SU-DHL-6 (cell line): ENCODE data around the gene ZC2HC1B.

ENCODE experiments used
- H2AFZ ChIP-seq: fragments of 200-600 bp; sonication (generic); 2 replicates; pipeline ENCODE4 v1.6.1; 2014; ENCODE audit warnings: low read depth, mild to moderate bottlenecking, moderate library complexity, mixed read lengths, antibody characterized with exemption, low read length; ENCODE audit not compliant: severe bottlenecking
- H3F3A ChIP-seq: fragments of 200-600 bp; shearing (Covaris generic); 2 replicates; pipeline ENCODE4 v1.6.0; 2016; ENCODE audit warnings: antibody characterized with exemption, mild to moderate bottlenecking; ENCODE audit not compliant: insufficient read depth
- H3K27ac ChIP-seq: fragments of 200-600 bp; sonication (generic); 2 replicates; pipeline ENCODE4 v1.5.1; 2016; ENCODE audit warnings: low read depth, mild to moderate bottlenecking, low read length, moderate library complexity, mixed read lengths
- H3K27me3 ChIP-seq: fragments of 200-600 bp; sonication (generic), shearing (Covaris generic); 2 replicates; pipeline ENCODE4 v1.6.0; 2014; ENCODE audit warnings: mild to moderate bottlenecking, low read length
- H3K36me3 ChIP-seq: fragments of 200-600 bp; sonication (generic); 2 replicates; pipeline ENCODE4 v1.6.1; 2014; ENCODE audit warnings: mild to moderate bottlenecking, low read length, mixed read lengths
- H3K4me2 ChIP-seq: fragments of 300-600, 200-600 bp; shearing (Covaris generic), sonication (generic); 2 replicates; pipeline ENCODE4 v1.6.0; 2014; ENCODE audit warnings: low read length, low read depth, mild to moderate bottlenecking; ENCODE audit not compliant: poor library complexity, severe bottlenecking
- H3K4me3 ChIP-seq: fragments of 200-600 bp; sonication (generic); 2 replicates; pipeline ENCODE4 v1.5.1; 2014; ENCODE audit warnings: antibody characterized with exemption, low read length, mild to moderate bottlenecking, mixed read lengths; ENCODE audit not compliant: insufficient read depth, poor library complexity, severe bottlenecking
- H3K79me2 ChIP-seq: fragments of 200-600 bp; sonication (generic); 2 replicates; pipeline ENCODE4 v1.6.1; 2014; ENCODE audit warnings: mild to moderate bottlenecking, low read length, moderate library complexity; ENCODE audit not compliant: insufficient read depth
- H3K9ac ChIP-seq: fragments of 200-600 bp; sonication (generic); 2 replicates; pipeline ENCODE4 v1.7.0; 2014; ENCODE audit warnings: mild to moderate bottlenecking, low read length
- H3K9me2 ChIP-seq: fragments of 200-600 bp; sonication (generic); replicated peaks from 2 replicates; pipeline ENCODE4 v1.6.1; 2014; ENCODE audit warnings: low read length; ENCODE audit not compliant: insufficient read depth
- H3K9me3 ChIP-seq: fragments of 200-600 bp; sonication (generic); 2 replicates; pipeline ENCODE4 v1.6.1; 2014; ENCODE audit warnings: low read length, mixed read lengths; ENCODE audit not compliant: insufficient read depth
- H4K20me1 ChIP-seq: fragments of 200-600 bp; sonication (generic); 2 replicates; pipeline ENCODE4 v1.6.1; 2014; ENCODE audit warnings: low read depth, mild to moderate bottlenecking, antibody characterized with exemption, low read length, moderate library complexity, mixed read lengths
- EZH2phosphoT487 ChIP-seq: fragments of 200-600 bp; sonication (generic), shearing (Covaris generic); conservative IDR thresholded peaks from 2 replicates; pipeline ENCODE4 v1.6.1; 2018; ENCODE audit warnings: mild to moderate bottlenecking, antibody characterized with exemption, low read length, moderate library complexity, mixed read lengths
- TF ChIP-seq, protein P1 (sequence below): fragments of 200-600 bp; sonication (generic); IDR thresholded peaks from one replicate; pipeline ENCODE4 v1.5.1; 2017; ENCODE audit warnings: antibody characterized with exemption, mild to moderate bottlenecking, low read length, moderate library complexity; ENCODE audit not compliant: insufficient read depth, poor library complexity, severe bottlenecking

The ZC2HC1B gene

DNA sequence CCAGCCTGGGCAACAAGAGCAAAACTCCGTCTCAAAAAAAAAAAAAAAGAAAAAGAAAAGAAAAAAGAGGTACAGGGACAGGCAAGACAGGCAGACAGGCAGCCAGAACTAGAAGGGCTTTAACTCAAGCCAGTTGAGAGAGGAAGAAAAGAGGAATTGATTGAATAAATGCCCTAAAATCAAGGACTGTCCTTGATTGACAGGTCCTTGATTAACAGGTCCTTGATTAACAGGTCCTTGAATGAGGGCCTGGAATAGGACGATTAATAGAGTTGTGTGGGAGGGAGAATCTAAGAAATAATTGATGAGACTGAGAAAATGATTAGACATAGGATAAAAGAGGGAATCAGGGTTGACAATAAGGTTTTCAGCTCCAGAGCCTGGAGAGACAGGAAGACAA lies 36.1 kb downstream of the ZC2HC1B start:
- Histone ChIP-seq H3K4me3 (no peak overlapping the region), H3K27me3 (no peaks in the 10 kb centered on the region), H3K27ac (no peak overlapping the region), H2AFZ (no peak overlapping the region), H3K9ac (no peak overlapping the region), H3K79me2 (no peaks in the 10 kb centered on the region), H3K36me3 (no peaks in the 10 kb centered on the region), H3K4me2 (no peak overlapping the region), H4K20me1 (no peaks in the 10 kb centered on the region), H3K9me2 (no peaks in the 10 kb centered on the region), H3K9me3 (no peaks in the 10 kb centered on the region), H3F3A (no peaks in the 10 kb centered on the region)
- TF ChIP-seq EZH2phosphoT487 = no peak
- TF ChIP-seq, protein P1, sequence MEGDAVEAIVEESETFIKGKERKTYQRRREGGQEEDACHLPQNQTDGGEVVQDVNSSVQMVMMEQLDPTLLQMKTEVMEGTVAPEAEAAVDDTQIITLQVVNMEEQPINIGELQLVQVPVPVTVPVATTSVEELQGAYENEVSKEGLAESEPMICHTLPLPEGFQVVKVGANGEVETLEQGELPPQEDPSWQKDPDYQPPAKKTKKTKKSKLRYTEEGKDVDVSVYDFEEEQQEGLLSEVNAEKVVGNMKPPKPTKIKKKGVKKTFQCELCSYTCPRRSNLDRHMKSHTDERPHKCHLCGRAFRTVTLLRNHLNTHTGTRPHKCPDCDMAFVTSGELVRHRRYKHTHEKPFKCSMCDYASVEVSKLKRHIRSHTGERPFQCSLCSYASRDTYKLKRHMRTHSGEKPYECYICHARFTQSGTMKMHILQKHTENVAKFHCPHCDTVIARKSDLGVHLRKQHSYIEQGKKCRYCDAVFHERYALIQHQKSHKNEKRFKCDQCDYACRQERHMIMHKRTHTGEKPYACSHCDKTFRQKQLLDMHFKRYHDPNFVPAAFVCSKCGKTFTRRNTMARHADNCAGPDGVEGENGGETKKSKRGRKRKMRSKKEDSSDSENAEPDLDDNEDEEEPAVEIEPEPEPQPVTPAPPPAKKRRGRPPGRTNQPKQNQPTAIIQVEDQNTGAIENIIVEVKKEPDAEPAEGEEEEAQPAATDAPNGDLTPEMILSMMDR = no peak

DNA sequence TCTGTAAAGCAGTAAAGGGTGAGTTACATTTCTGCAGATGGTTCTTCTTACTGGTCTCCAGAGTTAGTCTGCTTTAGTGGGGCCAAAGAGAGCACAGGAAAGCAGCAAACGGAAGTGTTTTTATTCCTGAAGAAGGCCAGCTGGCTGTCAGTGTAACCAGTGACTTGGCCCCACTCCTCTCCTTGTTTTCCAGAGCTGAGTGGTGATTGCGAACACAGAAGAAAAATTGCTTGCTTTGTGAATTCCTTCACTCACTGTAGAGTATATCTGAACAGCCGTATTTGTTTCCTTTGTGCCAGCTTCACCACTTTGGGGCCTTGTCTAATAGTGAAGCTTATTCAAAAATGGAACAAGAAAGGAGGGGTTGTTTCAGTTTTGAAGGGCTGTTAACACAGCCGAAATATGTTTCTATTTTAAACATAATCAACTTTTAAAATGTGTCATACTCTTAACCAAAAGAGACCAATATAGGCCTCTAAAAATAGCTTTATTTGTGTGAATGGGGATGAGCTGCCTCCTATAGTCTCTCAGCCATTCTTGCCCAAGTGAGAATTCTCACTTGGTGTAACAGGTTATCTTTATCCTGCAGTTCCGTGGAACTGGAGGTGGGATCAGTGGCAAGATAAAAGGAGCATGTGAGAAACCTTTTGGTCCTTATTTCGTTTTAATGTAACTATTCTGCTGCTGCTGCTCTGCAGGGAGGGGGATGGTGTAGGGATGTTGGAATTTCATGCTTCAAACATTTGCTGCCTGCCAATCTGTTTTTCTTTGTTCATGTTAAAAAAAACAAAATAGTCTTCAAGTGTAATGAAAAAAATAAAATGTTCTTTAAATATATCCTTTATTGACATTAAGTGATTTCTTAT lies 37.8 kb downstream of the ZC2HC1B start:
- Histone ChIP-seq H3K9me3 (no peaks in the 10 kb centered on the region), H3F3A (no peaks in the 10 kb centered on the region), H3K9ac (no peak overlapping the region), H3K9me2 (no peaks in the 10 kb centered on the region), H4K20me1 (no peaks in the 10 kb centered on the region), H3K79me2 (no peaks in the 10 kb centered on the region), H2AFZ (no peak overlapping the region), H3K27ac (no peak overlapping the region), H3K36me3 (no peaks in the 10 kb centered on the region), H3K27me3 (no peaks in the 10 kb centered on the region), H3K4me2 (no peak overlapping the region), H3K4me3 (no peak overlapping the region)
- no peak for TF ChIP-seq EZH2phosphoT487
- TF ChIP-seq, protein P1 = no peak

DNA sequence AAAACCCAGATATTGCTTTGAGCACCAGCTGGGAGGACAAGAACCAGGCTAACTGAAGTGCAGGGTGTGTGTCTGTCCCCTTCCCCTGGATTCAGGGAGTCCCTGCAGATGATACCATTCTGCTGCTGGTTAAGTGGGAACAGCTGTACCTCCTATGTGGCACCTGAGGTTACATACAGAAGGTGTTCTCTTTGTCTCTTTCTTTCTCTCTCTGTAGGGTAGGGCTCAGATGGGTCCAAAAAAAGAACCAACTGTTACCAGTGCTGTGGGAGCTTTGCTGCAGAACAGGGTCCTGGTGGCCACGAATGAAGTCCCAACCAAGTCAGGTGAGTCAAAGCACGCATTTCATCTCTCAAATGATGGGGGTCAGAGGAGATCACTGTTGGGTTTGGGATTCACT lies 38.6 kb downstream of the ZC2HC1B start:
- Histone ChIP-seq H3K27me3 (no peaks in the 10 kb centered on the region), H3K27ac (no peak overlapping the region), H3K9me3 (no peaks in the 10 kb centered on the region), H3K36me3 (no peaks in the 10 kb centered on the region), H3K9me2 (no peaks in the 10 kb centered on the region), H3K4me3 (no peak overlapping the region), H3K79me2 (no peaks in the 10 kb centered on the region), H4K20me1 (no peaks in the 10 kb centered on the region), H3F3A (no peaks in the 10 kb centered on the region), H3K9ac (no peak overlapping the region), H3K4me2 (no peak overlapping the region), H2AFZ (no peak overlapping the region)
- TF ChIP-seq, protein P1 = no peak
- no peak for TF ChIP-seq EZH2phosphoT487
